NCI-H2029 treated with DMSO at 0.1 percent for 48 hours (cell line): Measurements from ENCODE around the gene STYXL2.

Experiments
- DNase-seq: peaks from one replicate; lab custom pipeline; 2025; lab: John Stamatoyannopoulos, UW

STYXL2 gene

GRCh38 chr1:167136806-167137205 lies 42.9 kb downstream of the STYXL2 start:
- DNase-seq = no peak

- no peak for DNase-seq
Observed at GRCh38 chr1:167137332-167137781, 43.5 kb downstream of the STYXL2 start.

- no peak for DNase-seq
Observed at GRCh38 chr1:167137793-167138510, 44.1 kb downstream of the STYXL2 start.

- no peak for DNase-seq
Observed at GRCh38 chr1:167138703-167139102, 44.8 kb downstream of the STYXL2 start.

DNA sequence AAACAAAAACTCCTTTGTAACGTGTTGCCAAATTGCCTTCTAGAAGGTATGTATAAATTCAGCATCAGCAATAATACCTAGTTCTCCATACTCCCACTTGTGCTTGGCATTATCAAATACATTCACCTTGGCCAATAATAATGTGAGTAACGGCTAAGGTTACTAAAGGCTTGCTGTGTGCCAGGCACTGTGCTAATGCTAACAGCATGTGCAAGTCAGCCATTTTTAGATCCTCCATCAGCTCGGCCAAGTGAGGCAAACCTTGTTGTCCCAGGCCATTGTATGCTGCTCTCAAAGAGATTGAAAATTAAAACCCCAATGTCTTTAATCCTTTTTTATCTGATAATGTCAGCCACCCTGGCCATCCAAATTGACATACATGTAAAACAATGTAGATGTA lies 48.1 kb downstream of the STYXL2 start:
- DNase-seq = no peak
